Suprapubic skin (tissue), 3 donors: Measurements from ENCODE around the gene DYNLT2B.

Source experiments
- CTCF ChIP-seq, 2 donors: fragments of 200-600 bp in 1 of 2; fragments of 450-650 bp in 1 of 2; sonication (generic) in 1 of 2; IDR thresholded peaks; one replicate each; pipeline ENCODE4 v1.5.1; 2016 to 2019; ENCODE audit warnings: antibody characterized with exemption in 2 of 2, mild to moderate bottlenecking in 1 of 2, moderate library complexity in 1 of 2
- POLR2A ChIP-seq, 2 donors: fragments of 450-650 bp; IDR thresholded peaks; one replicate each; pipeline ENCODE4 v1.6.1; 2017; ENCODE audit warnings: antibody characterized with exemption in 2 of 2, mild to moderate bottlenecking in 2 of 2, moderate library complexity in 2 of 2

DNA sequence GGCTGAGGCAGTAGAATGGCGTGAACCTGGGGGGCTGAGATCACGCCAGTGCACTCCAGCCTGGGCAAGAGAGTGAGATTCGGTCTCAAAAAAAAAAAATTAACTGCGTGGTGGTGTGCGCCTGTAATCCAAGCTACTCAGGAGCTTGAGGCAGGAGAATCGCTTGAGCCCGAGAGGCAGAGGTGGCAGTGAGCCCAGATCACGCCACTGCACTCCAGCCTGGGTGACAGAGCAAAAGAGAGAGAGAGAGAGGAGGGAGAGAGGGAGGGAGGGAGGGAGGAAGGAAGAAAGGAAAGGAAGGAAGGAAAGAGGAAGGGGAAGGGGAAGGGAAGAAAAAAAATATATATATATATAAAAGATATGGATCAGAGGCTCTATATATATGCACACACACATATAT lies 14.1 kb upstream of the DYNLT2B start:
- TF ChIP-seq CTCF (IDR thresholded peaks at IDR 0.05) (no peak), POLR2A (IDR thresholded peaks at IDR 0.05) (no peak)
